NCI-H2227 treated with DMSO at 0.1 percent for 48 hours (cell line): ENCODE results near the gene FXYD7.
"Not testable (repeated sequence)": the region's sequence is repeated elsewhere in the genome, so short reads cannot be mapped to it uniquely, and the experiment has no call there.

Source experiments
- DNase-seq: peaks from one replicate; lab custom pipeline; 2025; lab: John Stamatoyannopoulos, UW

FXYD7 gene, protein sequence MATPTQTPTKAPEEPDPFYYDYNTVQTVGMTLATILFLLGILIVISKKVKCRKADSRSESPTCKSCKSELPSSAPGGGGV

DNA sequence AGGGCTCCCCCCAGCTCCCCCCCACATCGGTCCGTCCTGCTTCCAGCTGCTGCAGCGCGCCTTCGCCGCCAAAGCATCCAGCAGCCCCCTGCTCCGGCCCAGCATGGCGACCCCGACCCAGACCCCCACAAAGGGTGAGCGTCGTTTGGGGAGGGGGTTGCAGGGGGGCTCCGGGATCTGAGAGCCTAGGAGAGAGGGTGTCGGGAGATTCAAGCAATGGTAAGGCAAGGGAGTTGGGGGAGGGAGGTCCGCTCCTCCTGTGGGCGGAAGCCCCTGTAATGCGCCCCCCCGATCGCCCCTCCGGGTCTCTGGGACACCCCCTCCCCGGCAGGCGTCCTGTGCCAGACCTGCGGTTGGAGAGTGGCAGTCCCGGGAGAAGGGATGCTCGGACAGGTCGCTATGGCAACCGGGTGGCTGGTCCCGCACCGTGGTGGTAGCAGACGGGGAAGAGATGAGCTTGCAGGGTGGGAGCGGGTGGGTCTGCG is at the start of gene FXYD7:
Gene FXYD7 (plus strand): TSS at position 25 of the 485 bp plus-strand sequence. CDS start 79 bp downstream, at position 104.
- peak; percentile 85 for DNase-seq

DNA sequence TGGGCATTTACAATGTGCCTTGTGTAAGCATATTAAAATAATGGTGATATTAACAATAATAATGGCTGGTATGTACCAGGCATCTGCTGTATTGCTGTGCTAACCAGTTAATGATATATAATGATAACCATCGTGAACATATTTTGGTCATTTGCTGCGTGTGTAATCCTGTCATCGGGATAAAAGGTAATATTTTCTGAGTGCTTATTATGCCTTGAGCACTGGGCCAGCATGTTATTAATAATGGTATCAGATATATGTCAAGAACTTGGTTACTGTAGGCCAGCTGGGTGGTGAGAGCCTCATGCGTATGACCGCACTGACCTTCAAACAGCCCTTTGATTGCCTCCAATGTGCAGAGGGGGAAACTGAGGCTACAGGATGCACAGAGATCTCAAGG is 49.6 kb upstream of the FXYD7 start:
- DNase-seq = peak; percentile 32

DNA sequence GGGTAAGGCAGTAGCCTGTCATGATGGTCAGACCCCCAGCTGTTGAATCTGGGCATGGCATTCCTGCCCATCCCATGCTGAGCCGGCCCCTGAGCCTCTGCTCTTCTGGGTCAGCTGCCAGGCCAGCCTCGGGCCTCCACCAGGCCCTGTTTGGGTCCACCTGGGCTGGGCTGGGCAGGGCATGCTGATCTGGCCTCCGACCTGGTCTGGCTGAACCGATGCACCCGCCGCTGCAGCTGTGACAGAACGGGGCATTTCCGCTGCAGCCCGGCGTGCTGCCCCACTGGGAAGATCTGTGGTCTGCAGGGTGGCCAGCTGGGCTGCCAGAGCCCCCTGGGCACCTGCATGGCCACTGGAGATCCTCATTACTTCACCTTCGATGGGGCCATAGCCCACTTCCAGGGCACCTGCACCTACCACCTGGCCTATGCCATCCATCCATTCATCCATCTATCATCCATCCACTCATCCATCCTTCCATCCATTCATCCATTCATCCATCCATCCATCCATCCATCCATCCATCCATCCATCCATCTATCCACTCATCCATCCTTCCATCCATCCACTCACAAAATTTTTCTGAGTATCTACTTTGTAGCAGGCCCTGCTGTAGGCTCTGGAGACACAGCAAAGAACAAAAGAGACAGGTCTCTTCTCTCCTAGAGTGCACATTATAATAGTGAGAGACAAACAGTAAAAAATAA is 49.0 kb upstream of the FXYD7 start:
- no peak for DNase-seq

DNA sequence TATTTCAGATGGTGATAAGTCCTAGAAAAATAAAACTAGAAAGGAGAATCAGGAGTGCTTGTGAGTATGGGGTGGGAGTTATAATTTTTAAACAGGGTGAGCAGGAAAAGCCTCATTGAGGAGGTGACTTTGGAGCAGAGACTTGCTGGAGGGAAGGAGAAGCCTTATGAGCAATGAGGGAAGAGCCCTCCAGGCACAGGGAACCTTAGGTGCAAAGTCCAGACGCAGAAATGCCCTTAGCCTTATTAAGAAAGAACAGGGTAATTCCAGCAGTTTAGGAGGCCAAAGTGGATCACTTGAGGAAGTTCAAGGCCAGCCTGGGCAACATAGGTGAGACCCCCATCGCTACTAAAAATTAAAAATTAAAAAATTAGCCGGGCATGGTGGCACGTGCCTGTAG is 48.4 kb upstream of the FXYD7 start:
- DNase-seq = no peak

DNA sequence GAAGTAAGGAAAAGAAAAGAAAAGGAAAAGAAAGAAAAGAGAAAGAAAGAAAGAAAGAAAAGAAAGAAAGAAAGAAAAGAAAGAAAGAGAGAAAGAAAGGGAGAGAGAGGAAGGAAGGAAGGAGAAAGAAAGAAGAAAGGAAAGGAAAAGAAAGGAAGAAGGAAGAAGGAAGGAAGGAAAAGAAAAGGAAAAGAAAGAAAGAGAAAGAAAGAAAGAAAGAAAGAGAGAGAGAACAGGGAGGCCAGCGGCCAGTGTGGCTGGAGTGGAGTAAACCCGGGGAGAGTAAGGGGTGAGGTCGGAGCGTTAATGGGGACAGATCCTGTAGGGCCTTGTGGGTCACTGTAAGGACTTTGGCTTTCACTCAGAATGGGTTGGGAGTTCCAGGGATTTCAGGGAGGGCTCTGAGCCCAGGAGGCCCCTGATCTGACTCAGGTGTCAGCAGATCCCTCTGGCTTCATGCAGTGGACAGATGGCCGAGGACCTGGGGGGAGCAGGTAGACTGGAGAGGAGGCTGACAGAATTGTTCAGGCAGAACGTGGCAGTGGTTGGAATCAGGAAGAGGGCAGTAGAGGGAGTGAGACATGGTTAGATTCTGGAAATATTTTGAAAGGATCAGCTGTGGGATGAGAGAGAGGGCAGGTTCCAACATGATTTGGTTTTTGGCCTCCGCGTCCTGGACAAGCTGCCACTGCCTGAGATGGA is 47.2 kb upstream of the FXYD7 start:
- no peak for DNase-seq

DNA sequence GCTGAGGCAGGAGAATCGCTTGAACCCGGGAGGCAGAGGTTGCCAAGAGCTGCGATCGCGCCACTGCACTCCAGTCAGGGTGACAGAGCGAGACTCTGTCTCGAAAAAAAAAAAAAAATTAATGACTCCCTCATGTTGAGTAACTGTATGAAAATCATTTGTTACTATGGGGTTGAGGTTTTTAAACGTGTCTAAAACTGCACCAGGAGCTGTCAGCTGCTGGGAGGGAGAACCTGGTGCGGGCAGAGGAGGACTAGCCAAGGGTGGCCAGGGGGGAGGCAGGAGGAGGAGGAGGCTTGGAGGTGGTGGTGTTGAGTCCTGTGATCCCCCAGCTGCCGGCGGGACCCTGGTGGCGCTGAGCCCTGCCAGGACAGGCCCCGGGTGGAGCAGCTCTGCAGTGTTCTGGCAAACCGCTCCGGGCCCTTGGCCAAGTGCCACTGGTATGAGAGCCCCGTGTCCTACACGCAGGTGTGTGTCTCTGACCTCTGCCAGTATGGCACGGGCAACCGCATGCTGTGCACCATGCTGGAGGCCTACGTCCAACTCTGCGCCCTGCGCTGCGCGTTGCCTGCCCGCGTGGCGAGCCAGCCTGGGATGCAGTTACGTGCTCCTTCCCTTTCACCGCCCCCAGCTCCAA is 44.5 kb upstream of the FXYD7 start:
- DNase-seq = no peak

DNA sequence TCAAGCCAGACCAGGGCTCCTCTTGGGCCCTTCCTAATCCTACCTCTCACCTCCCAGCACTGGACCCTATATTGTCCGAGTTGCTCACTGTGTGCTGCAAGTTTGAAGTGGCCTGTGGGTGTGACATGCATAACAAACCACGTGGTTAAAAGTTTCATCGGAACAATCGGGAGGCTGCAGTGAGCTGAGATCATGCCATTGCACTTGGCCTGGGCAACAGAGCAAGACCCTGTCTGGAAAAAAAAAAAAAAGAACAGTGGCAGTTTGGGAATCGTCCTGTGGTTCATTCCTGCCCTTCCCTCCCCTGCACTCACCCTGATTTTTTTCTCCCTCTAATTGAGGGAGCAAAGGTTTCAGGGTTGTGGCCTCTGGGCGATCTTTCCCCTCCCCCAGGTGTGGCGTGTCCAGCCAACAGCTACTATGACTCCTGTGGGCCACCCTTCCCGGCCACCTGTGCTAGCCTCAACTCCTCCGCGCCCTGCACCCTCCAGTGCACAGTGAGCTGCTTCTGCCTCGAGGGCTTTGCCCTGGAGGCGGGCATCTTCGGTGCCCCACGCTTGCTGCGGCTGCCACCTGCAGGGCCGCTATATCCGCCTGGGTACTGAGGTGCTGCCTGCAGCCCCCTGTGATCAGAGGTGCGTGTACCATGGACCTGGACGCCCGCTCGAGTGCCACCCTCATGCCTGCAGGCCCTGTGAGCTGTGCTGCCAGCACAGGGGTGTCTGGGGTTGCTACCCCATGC is 43.7 kb upstream of the FXYD7 start:
- DNase-seq = no peak

DNA sequence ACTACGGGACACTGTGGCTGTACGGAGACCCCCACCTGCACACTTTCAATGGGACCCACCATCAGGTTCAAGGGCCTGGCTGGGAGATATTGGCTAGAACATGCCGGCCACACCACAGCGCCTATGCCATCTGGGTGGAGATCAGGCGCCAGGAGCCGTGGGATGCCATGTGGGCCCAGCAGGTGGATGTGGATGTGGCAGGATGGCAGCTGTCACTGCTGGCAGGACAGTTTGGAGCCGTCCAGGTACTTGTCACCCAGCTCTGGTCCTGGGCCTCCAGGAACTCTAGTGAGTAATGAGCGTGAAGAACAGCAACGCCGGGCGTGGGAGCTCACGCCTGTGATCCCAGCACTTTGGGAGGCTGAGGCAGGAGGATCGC is 43.2 kb upstream of the FXYD7 start:
- no peak for DNase-seq

DNA sequence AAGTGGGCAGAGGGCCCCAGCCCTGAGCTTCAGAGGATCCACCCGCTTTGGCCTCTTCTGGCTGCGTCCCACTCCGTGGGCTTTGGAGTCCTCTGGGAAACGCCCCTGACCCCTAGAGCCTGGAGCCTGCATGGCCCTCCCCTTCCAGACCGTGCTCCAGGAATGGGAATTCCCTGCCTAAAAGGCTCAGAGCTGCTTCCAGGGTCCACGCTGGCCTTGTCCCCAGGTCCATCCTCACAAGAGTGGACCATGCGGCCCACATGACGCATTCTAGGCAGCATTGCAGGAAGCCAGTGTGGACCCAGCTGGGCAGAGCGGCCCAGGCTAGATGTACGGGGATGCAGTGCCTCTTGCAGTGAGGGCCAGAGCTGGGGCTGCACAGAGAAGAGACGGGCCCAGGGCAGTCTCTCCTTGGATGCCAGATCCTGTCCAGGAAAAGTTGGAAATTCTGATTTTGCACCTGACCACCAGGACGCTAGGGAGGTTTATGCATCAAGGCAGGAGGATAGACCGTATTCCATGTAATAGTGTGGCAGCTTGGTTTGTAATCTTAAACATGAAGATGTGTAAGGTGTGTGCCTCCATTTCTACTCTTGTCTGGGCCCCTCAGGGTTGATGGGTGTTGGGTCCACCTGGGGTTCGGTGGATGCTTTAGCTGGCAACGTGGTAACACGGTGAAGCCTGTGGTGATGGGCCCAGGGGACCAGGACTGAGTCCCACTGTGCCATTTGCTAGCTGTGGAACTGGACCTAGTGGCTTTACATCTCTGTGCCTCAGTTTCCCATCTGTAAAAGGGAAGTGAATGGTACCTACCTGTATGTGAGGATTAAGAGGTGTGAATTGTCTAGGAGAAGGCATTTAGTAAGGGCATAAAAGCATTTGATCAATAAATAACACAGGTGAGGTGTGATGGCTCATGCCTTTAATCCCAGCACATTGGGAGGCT is 42.2 kb upstream of the FXYD7 start:
- DNase-seq = no peak

DNA sequence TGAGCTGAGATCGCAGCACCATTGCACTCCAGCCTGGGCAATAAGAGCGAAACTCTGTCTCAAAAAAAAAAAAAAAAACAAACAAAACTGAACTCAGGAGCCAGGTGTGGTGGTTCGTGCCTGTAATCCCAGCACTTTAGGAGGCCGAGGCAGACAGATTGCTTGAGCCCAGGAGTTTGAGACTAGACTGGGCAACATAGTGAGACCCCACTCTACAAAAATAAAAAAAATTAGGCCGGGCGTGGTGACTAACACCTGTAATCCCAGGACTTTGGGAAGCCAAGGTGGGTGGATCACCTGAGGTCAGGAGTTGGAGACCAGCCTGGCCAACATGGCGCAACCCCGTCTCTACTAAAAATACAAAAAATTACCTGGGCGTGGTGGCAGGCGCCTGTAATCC is 41.1 kb upstream of the FXYD7 start:
- DNase-seq = not testable (repeated sequence)

DNA sequence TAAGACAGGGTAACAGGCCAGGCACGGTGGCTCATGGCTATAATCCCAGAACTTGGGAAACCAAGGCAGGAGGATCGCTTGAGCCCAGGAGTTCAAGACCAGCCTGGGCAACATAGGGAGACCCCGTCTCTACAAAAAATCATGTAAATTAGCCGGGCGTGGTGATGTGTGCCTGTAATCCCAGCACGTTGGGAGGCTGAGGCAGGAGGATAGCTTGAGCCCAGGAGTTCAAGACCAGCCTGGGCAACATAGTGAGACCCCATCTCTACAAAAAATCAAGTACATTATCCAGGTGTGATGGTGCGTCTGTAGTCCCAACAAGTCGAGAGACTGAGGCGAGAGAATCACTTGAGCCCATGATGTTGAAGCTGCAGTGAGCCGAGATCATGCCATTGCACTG is 39.4 kb upstream of the FXYD7 start:
- DNase-seq = not testable (repeated sequence)

DNA sequence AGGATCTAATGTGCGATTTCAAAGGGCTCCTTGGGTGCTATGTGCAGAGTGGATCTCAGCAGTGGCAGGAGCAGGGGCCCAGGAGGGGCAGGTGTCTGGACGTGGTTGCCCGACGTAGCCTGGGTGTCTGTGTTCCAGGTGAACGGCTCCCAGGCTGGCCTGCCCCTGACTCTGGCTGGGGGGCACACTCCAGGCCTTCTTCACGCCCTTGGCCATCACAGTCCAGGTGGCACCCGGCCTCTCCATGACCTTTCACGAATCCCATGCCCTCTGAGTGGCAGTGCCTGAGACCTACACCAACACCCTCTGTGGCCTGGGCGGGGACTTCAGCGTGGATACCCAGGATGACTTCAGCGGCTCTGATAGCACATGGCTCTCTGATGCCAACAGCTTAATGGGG is 38.7 kb upstream of the FXYD7 start:
- no peak for DNase-seq

DNA sequence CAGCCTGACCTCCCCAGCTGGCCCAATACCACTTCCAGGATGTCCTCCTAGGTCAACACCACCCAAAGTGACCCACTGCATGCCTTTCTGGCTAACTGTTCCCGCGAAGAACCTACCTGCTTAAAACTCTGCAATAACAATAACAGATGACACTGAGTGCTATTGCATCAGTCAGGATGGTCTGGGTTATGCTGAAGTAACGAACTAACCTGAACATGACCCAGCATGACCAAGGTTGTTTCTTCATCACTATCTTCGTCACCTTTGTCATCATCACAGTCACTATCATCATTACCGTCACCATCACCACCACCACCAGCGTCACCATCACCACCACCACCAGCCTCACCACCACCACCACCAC is 38.0 kb upstream of the FXYD7 start:
- no peak for DNase-seq

DNA sequence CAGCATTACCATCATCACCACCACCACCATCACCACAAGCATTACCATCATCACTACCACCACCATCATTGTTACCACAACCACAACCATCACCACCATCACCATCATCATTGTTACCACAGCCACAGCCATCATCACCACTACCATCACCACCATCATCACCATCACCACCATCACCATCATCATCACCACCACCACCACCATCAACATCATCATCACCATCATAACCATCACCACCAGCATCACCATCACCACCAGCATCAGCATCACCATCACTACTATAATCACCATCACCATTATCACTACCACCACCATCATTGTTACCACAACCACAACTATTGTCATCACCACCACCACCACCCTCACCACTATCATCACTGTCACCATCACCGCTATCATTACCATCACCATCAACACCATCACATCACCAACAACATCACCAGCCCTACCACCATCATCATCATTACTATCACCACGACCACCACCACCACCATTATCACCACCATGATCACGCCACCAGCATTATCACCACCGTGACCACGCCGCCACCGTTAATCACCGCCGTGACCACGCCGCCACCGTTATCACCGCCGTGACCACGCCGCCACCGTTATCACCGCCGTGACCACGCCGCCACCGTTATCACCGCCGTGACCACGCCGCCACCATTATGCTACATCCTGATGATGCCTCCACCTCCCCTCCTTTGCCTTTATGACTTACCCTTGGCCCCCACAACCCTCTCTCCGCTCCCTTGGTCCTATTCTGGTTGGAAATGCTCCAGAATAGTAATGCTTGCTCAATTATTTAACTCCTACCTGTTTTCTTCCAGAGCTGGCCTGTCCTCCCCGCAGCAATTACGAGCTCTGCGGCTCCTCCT is 37.4 kb upstream of the FXYD7 start:
- DNase-seq = no peak

DNA sequence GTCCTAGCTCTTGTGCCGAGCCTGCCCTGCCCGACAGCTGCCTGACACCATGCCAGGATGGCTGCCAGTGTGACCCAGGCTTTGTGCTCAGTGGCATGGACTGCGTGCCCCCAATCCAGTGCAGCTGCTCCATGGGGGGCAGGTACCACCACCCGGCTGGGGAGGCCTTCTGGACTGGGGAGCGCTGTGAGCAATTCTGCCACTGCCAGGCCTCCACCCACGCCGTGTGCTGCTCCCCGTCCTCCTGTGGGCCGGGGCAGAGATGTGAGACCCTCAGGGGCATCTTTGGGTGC is 36.8 kb upstream of the FXYD7 start:
- DNase-seq = no peak

DNA sequence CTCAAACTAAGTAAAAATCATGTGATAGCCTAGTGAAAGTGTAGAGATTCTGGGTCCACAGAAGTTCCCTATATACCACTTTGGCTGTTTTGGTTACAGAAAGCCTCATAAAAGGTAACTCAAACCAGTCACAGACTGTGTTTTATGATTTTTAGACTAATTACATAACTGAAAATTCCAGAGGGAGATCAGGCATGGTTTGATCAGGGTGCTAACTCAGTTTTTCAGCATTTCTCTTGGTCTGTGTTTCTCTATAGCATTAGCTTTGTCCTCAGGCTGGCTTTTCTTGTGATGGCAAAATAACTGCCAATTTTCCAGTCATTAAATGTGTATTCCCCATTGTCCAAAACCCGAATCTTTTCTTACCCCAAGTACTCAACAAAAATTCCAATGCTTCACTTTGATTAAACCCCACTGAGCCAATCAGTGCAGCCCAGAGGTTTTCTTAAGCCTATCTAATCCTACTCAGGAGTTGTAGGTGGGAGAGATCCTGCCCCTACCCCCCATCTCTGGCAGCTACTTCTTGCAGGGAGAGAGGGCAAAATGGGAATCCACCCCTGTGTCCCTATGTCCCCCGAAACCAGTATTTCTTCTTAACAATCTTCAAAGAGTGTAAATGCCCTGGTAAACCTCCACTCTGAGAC is 36.0 kb upstream of the FXYD7 start:
- DNase-seq = no peak

DNA sequence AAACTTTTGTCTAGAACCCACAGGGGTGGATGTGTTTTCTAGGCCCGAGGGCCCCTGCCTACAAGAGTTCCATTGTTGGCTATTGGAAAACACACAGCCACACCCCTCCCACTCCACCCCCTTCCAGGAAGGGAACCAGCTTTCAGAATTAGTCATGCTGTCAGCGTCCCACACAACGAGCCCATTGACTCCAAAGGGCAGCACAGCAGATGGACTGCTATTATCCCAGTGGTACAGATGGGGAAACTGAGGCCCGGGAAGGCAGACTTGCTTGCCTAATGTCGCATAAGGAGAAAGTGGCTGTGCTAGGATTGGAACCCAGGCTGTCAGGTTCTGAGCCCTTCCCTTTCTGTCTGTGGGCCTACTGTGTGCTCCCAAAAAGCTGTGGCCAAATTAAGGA is 35.5 kb upstream of the FXYD7 start:
- DNase-seq = no peak

DNA sequence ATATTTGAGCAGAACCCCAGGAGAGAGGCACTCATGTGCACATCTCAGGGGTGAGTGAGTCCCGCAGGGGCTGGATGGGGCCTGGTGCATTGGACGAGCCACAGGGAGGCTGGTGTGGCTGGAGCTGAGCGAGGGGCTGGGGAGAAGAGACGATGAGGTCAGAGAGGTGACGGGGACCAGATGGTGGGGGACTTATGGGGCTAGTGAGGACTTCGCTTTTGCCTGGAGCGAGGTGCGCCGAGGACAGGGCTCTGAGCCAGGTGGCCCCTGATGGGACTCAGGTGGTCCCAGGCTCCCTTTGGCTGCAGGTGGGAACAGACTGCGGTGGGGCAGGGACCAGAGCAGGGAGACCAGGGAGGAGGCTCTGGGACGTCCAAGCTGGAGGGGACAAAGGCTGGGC is 34.3 kb upstream of the FXYD7 start:
- DNase-seq = no peak

DNA sequence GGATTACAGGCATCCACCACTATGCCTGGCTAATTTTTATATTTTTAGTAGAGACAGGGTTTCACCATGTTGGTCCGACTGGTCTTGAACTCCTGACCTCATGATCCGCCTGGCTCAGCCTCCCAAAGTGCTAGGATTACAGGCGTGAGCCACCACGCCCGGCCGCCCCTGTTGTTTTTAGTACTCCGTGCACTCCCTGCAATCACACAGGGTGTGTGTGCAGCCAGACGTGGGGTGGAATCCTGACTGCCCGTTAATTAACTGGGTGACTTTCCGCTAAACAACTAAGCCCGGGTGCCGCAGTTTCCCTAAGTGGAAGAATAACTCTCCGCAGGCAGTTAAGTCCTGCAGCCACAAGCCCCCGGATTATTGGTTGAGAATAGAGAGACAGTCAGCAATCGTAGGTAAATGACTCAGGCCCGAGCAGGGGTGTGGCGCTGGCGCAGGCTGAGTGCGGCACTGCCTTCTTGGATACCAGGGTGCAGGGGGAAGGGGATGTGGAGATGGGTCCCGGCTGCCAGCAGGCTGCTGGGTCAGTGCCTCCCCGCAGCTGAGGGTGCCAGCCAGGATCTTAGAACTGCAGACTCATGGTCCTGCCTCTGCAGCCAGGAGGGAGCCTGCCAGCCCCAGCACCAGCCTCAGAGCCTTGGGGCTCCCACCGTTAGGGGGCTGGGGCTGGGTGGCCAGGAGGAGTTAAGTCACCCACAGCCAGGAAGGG is 33.5 kb upstream of the FXYD7 start:
- DNase-seq = no peak
